Activated gamma-delta T cell treated with Interleukin-2 at 50 U/mL for 16 hours (primary cell): ENCODE measurements around the gene CDK16.

Experiments
- DNase-seq: peaks from one replicate; pipeline ENCODE4 v3.0.0-alpha.2; 2020

The CDK16 gene

GRCh38 chrX:47218280-47218919 lies at the start of gene CDK16:
CDK16 (plus strand) TSS chrX:47218681; CDS start chrX:47223558, 4,877 bp downstream.
- peak; percentile 75 for DNase-seq

- no peak for DNase-seq
Measured at GRCh38 chrX:47169273-47169672, 49.2 kb upstream of the CDK16 start.

GRCh38 chrX:47169726-47170515 lies 48.6 kb upstream of the CDK16 start:
- DNase-seq = no peak

- DNase-seq = no peak
Measured at GRCh38 chrX:47170861-47171692, 47.4 kb upstream of the CDK16 start.

GRCh38 chrX:47171996-47172395 lies 46.5 kb upstream of the CDK16 start:
- DNase-seq = no peak

- no peak for DNase-seq
Measured at GRCh38 chrX:47172549-47172948, 45.9 kb upstream of the CDK16 start.

GRCh38 chrX:47172971-47173792 lies 45.3 kb upstream of the CDK16 start:
- no peak for DNase-seq

- no peak for DNase-seq
Measured at GRCh38 chrX:47174376-47174775, 44.1 kb upstream of the CDK16 start.

- no peak for DNase-seq
Measured at GRCh38 chrX:47174846-47175587, 43.5 kb upstream of the CDK16 start.

- no peak for DNase-seq
Measured at GRCh38 chrX:47175588-47175980, 42.9 kb upstream of the CDK16 start.

GRCh38 chrX:47176101-47176740 lies 42.3 kb upstream of the CDK16 start:
- no peak for DNase-seq

GRCh38 chrX:47177079-47177478 lies 41.4 kb upstream of the CDK16 start:
- DNase-seq = no peak

- DNase-seq = no peak
Measured at GRCh38 chrX:47178337-47178736, 40.1 kb upstream of the CDK16 start.

GRCh38 chrX:47179221-47179927 lies 39.1 kb upstream of the CDK16 start:
- DNase-seq = no peak

- no peak for DNase-seq
Measured at GRCh38 chrX:47179928-47180255, 38.6 kb upstream of the CDK16 start.

GRCh38 chrX:47180346-47180745 lies 38.1 kb upstream of the CDK16 start:
- no peak for DNase-seq

- no peak for DNase-seq
Measured at GRCh38 chrX:47181301-47181700, 37.2 kb upstream of the CDK16 start.

- DNase-seq = no peak
Measured at GRCh38 chrX:47182106-47182700, 36.3 kb upstream of the CDK16 start.

- no peak for DNase-seq
Measured at GRCh38 chrX:47184486-47184885, 34.0 kb upstream of the CDK16 start.

GRCh38 chrX:47185241-47185640 lies 33.2 kb upstream of the CDK16 start:
- no peak for DNase-seq
